ENCODE results near the gene LCE1F.

LCE1F gene

DNA sequence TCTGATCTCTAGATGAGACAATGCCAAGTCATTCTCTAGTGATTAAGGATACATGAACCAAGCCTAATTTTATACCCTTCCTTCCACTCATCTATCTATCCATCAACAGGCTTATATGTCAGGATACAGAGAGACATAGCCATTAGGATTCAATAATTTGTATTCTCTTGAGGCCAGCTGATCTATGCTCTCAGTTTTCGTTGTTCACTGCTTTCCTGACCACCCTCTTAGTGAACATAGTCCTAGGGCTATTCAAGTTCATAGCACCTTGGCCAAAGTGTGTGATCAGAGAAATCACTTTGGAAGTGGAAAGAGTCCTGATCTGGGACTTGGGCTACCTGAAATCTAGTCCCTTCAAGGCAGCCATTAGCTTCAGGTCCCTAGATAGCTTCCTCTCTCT lies 21.4 kb upstream of the LCE1F start:
- Histone ChIP-seq H3K23ac (ENCODE audit: low read length in 2 of 2) (no peak overlapping the region), H2BK12ac (ENCODE audit: low read length in 2 of 2) (no peak overlapping the region), H2BK15ac (ENCODE audit: low read depth, poor library complexity, severe bottlenecking) (no peak overlapping the region), H3K79me1 (replicated peaks; ENCODE audit: low read length, poor library complexity, severe bottlenecking) (no peaks in the 10 kb centered on the region), H3K4ac (ENCODE audit: low read depth in 1 of 2, low read length in 2 of 2) (no peak overlapping the region), H3K4me1 (ENCODE audit: control insufficient read depth, insufficient read depth, low read depth, low read length) (no peaks in the 10 kb centered on the region), H3K36me3 (ENCODE audit: control insufficient read depth in 1 of 2, insufficient read depth in 2 of 2, low read depth in 1 of 2, low read length in 2 of 2) (no peaks in the 10 kb centered on the region), H2BK120ac (ENCODE audit: low read depth, low read length) (no peak overlapping the region), H3K9me3 (ENCODE audit: control insufficient read depth, low read length) (no peaks in the 10 kb centered on the region), H3K27me3 (ENCODE audit: control insufficient read depth in 1 of 2, insufficient read depth in 1 of 2, low read length in 2 of 2) (no peaks in the 10 kb centered on the region), H4K91ac (ENCODE audit: low read length) (no peak overlapping the region), H2AFZ (ENCODE audit: low read depth, low read length) (no peak overlapping the region), H4K8ac (ENCODE audit: low read length) (no peak overlapping the region), H3K4me2 (ENCODE audit: low read length, poor library complexity, severe bottlenecking) (no peak overlapping the region), H3K4me3 (ENCODE audit: insufficient read depth in 1 of 2, low read depth in 1 of 2, low read length in 2 of 2) (no peak overlapping the region), H3K9ac (ENCODE audit: low read length) (no peak overlapping the region), H3K18ac (ENCODE audit: low read depth in 1 of 2, low read length in 2 of 2) (no peak overlapping the region), H2AK5ac (ENCODE audit: low read length, severe bottlenecking) (no peak overlapping the region), H3K14ac (ENCODE audit: low read length in 2 of 2) (no peak overlapping the region), H2BK5ac (ENCODE audit: low read depth, low read length, poor library complexity, severe bottlenecking) (no peak overlapping the region), H3K27ac (ENCODE audit: low read length, poor library complexity, severe bottlenecking) (no peak overlapping the region)
- DNase-seq = no peak
- whole genome bisulfite sequencing = 0% methylated on average over 1 of the region's 1 CpG

DNA sequence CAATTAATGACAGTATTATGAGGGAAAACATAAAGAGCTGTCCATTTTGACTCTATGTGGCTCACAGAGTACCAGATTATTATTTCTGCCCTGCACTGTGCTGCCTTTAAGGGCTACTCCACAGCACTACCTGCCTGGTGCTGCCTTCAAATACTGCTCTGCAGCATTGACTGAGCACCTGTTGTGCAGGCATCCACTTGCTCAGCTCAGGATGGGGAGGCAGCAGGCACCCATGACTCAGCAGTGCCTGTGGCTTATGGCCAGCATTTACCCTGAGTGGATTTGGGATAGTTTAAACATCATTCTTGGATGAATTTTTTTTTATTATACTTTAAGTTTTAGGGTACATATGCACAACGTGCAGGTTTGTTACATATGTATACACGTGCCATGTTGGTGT lies 18.1 kb upstream of the LCE1F start:
- Histone ChIP-seq H3K14ac (ENCODE audit: low read length in 2 of 2) (no peak overlapping the region), H3K27me3 (ENCODE audit: control insufficient read depth in 1 of 2, insufficient read depth in 1 of 2, low read length in 2 of 2) (no peaks in the 10 kb centered on the region), H4K91ac (ENCODE audit: low read length) (no peak overlapping the region), H3K4ac (ENCODE audit: low read depth in 1 of 2, low read length in 2 of 2) (no peak overlapping the region), H2BK120ac (ENCODE audit: low read depth, low read length) (no peak overlapping the region), H2BK15ac (ENCODE audit: low read depth, poor library complexity, severe bottlenecking) (no peak overlapping the region), H3K4me3 (ENCODE audit: insufficient read depth in 1 of 2, low read depth in 1 of 2, low read length in 2 of 2) (no peak overlapping the region), H3K9ac (ENCODE audit: low read length) (no peak overlapping the region), H2BK5ac (ENCODE audit: low read depth, low read length, poor library complexity, severe bottlenecking) (no peak overlapping the region), H3K4me1 (ENCODE audit: control insufficient read depth, insufficient read depth, low read depth, low read length) (no peaks in the 10 kb centered on the region), H2BK12ac (ENCODE audit: low read length in 2 of 2) (no peak overlapping the region), H3K9me3 (ENCODE audit: control insufficient read depth, low read length) (no peaks in the 10 kb centered on the region), H3K79me1 (replicated peaks; ENCODE audit: low read length, poor library complexity, severe bottlenecking) (no peaks in the 10 kb centered on the region), H2AFZ (ENCODE audit: low read depth, low read length) (no peak overlapping the region), H3K4me2 (ENCODE audit: low read length, poor library complexity, severe bottlenecking) (no peak overlapping the region), H4K8ac (ENCODE audit: low read length) (no peak overlapping the region), H3K18ac (ENCODE audit: low read depth in 1 of 2, low read length in 2 of 2) (no peak overlapping the region), H3K23ac (ENCODE audit: low read length in 2 of 2) (no peak overlapping the region), H3K36me3 (ENCODE audit: control insufficient read depth in 1 of 2, insufficient read depth in 2 of 2, low read depth in 1 of 2, low read length in 2 of 2) (no peaks in the 10 kb centered on the region), H2AK5ac (ENCODE audit: low read length, severe bottlenecking) (no peak overlapping the region), H3K27ac (ENCODE audit: low read length, poor library complexity, severe bottlenecking) (no peak overlapping the region)
- WGBS = 33% methylated on average over 1 of the region's 2 CpGs
- no peak for DNase-seq

DNA sequence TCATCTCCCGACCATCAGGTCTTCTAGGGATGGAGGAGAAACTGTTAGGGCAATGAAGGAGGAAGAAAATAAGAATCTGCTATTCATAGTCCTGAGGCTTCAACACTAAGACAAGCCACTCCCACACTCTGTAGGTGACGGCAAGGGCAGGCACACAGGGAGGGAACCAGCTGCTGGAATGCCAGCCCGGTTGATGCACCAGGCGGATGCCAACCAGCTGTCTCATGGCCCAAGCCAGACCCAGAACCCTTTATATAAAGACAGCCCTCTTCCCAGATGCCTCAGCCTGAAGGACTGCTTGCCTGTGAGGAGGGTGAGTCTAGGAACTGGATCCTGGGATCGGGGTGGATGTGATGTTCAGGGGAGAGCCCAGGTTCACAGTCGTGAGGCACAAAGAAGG lies 17.2 kb upstream of the LCE1F start, which contains the start of gene KPRP:
KPRP (plus strand) TSS at position 279 of the 400 bp plus-strand sequence. CDS start 1,564 bp downstream, outside the sequence.
- no peak within 1 kb of the TSS for H4K91ac ChIP-seq (ENCODE audit: low read length)
- WGBS = 82% methylated on average over 3 of the region's 6 CpGs
- no peak within 1 kb of the TSS for H2BK5ac ChIP-seq (ENCODE audit: low read depth, low read length, poor library complexity, severe bottlenecking)
- H3K4ac ChIP-seq (ENCODE audit: low read depth in 1 of 2, low read length in 2 of 2) = no peak within 1 kb of the TSS
- no peak within 1 kb of the TSS for H2AK5ac ChIP-seq (ENCODE audit: low read length, severe bottlenecking)
- H3K36me3 ChIP-seq (ENCODE audit: control insufficient read depth in 1 of 2, insufficient read depth in 2 of 2, low read depth in 1 of 2, low read length in 2 of 2) = no peaks in the 10 kb centered on the region
- H3K18ac ChIP-seq (ENCODE audit: low read depth in 1 of 2, low read length in 2 of 2) = no peak within 1 kb of the TSS
- no peak within 1 kb of the TSS for H3K23ac ChIP-seq (ENCODE audit: low read length in 2 of 2)
- H2AFZ ChIP-seq (ENCODE audit: low read depth, low read length) = no peak within 1 kb of the TSS
- H3K79me1 ChIP-seq (replicated peaks; ENCODE audit: low read length, poor library complexity, severe bottlenecking) = no peaks in the 10 kb centered on the region
- no peak within 1 kb of the TSS for H3K27ac ChIP-seq (ENCODE audit: low read length, poor library complexity, severe bottlenecking)
- H3K27me3 ChIP-seq (ENCODE audit: control insufficient read depth in 1 of 2, insufficient read depth in 1 of 2, low read length in 2 of 2) = no peaks in the 10 kb centered on the region
- H4K8ac ChIP-seq (ENCODE audit: low read length) = no peak within 1 kb of the TSS
- H3K9me3 ChIP-seq (ENCODE audit: control insufficient read depth, low read length) = no peaks in the 10 kb centered on the region
- H3K9ac ChIP-seq (ENCODE audit: low read length) = no peak within 1 kb of the TSS
- H2BK120ac ChIP-seq (ENCODE audit: low read depth, low read length) = no peak within 1 kb of the TSS
- no peak within 1 kb of the TSS for H2BK15ac ChIP-seq (ENCODE audit: low read depth, poor library complexity, severe bottlenecking)
- no peaks in the 10 kb centered on the region for H3K4me1 ChIP-seq (ENCODE audit: control insufficient read depth, insufficient read depth, low read depth, low read length)
- no peak within 1 kb of the TSS for H3K4me3 ChIP-seq (ENCODE audit: insufficient read depth in 1 of 2, low read depth in 1 of 2, low read length in 2 of 2)
- no peak for DNase-seq
- H3K4me2 ChIP-seq (ENCODE audit: low read length, poor library complexity, severe bottlenecking) = no peak within 1 kb of the TSS
- H2BK12ac ChIP-seq (ENCODE audit: low read length in 2 of 2) = no peak within 1 kb of the TSS
- H3K14ac ChIP-seq (ENCODE audit: low read length in 2 of 2) = no peak within 1 kb of the TSS

DNA sequence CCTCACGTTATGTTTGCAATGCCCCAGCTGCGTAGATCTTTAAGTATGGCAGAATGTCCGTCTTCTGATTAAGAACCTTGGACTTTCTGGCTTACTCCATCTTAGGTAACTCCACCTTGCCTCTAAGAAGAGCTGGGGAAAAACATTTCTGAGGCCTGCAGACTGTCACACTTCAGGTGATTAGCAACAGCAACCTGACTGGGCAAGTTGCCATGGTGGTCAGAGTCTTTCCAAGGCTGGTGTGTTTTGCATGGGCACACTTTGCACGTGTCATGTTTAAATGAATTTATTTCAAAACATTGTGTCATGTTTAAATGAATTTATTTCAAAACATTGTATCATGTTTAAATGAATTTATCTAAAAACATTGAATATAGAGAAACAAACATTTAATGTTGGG lies 16.3 kb upstream of the LCE1F start:
- Histone ChIP-seq H3K27ac (ENCODE audit: low read length, poor library complexity, severe bottlenecking) (no peak overlapping the region), H3K27me3 (ENCODE audit: control insufficient read depth in 1 of 2, insufficient read depth in 1 of 2, low read length in 2 of 2) (no peaks in the 10 kb centered on the region)
- 56% methylated on average over 3 of the region's 4 CpGs for WGBS

More for the DNA sequence above, 16.3 kb upstream of the LCE1F start:
- no peak overlapping the region for H2BK12ac ChIP-seq (ENCODE audit: low read length in 2 of 2)
- no peaks in the 10 kb centered on the region for H3K36me3 ChIP-seq (ENCODE audit: control insufficient read depth in 1 of 2, insufficient read depth in 2 of 2, low read depth in 1 of 2, low read length in 2 of 2)
- H4K91ac ChIP-seq (ENCODE audit: low read length) = no peak overlapping the region
- no peak overlapping the region for H2BK5ac ChIP-seq (ENCODE audit: low read depth, low read length, poor library complexity, severe bottlenecking)
- H3K4me3 ChIP-seq (ENCODE audit: insufficient read depth in 1 of 2, low read depth in 1 of 2, low read length in 2 of 2) = no peak overlapping the region
- DNase-seq = no peak
- H3K4me1 ChIP-seq (ENCODE audit: control insufficient read depth, insufficient read depth, low read depth, low read length) = no peaks in the 10 kb centered on the region
- H3K9me3 ChIP-seq (ENCODE audit: control insufficient read depth, low read length) = no peaks in the 10 kb centered on the region
- H4K8ac ChIP-seq (ENCODE audit: low read length) = no peak overlapping the region
- no peak overlapping the region for H3K4me2 ChIP-seq (ENCODE audit: low read length, poor library complexity, severe bottlenecking)
- no peak overlapping the region for H3K23ac ChIP-seq (ENCODE audit: low read length in 2 of 2)
- H3K9ac ChIP-seq (ENCODE audit: low read length) = no peak overlapping the region
- H3K79me1 ChIP-seq (replicated peaks; ENCODE audit: low read length, poor library complexity, severe bottlenecking) = no peaks in the 10 kb centered on the region
- H3K14ac ChIP-seq (ENCODE audit: low read length in 2 of 2) = no peak overlapping the region
- H2AFZ ChIP-seq (ENCODE audit: low read depth, low read length) = no peak overlapping the region
- H2BK15ac ChIP-seq (ENCODE audit: low read depth, poor library complexity, severe bottlenecking) = no peak overlapping the region
- H2BK120ac ChIP-seq (ENCODE audit: low read depth, low read length) = no peak overlapping the region
- H2AK5ac ChIP-seq (ENCODE audit: low read length, severe bottlenecking) = no peak overlapping the region
- H3K18ac ChIP-seq (ENCODE audit: low read depth in 1 of 2, low read length in 2 of 2) = no peak overlapping the region
- H3K4ac ChIP-seq (ENCODE audit: low read depth in 1 of 2, low read length in 2 of 2) = no peak overlapping the region

Measured in mesenchymal stem cell (in vitro differentiated cells and primary cell).